ENCODE data around the gene SYT2. TPM values are rescaled to one million over a fixed set of nuclear protein-coding genes. Genes with fewer than 3 reads are reported as not detected.
"Not testable (repeated sequence)": the region's sequence is repeated elsewhere in the genome, so short reads cannot be mapped to it uniquely, and the experiment has no call there.

SYT2 gene
- total RNA-seq, 1 experiment from 2014 or later: not detected

GRCh38 chr1:202625416-202626360 is 84.6 kb downstream of the SYT2 start:
- H3K36me3 ChIP-seq: no peaks in the 10 kb centered on the region
- H3K4me3 ChIP-seq: no peak overlapping the region
- H3K27ac ChIP-seq: no peak overlapping the region
- peak; percentile 44 to 85 for DNase-seq (ENCODE audit: low read depth in 1 of 2, low spot score in 2 of 2)
- no peaks in the 10 kb centered on the region for H3K9me3 ChIP-seq (replicated peaks)
- H3K4me1 ChIP-seq (replicated peaks): peaks cover 14% of the 10 kb centered on the region
- H3K27me3 ChIP-seq (replicated peaks): no peaks in the 10 kb centered on the region

GRCh38 chr1:202624781-202625108 is 85.5 kb downstream of the SYT2 start:
- no peak overlapping the region for H3K4me3 ChIP-seq
- H3K27ac ChIP-seq: no peak overlapping the region
- H3K36me3 ChIP-seq: no peaks in the 10 kb centered on the region
- no peaks in the 10 kb centered on the region for H3K9me3 ChIP-seq (replicated peaks)
- H3K27me3 ChIP-seq (replicated peaks): no peaks in the 10 kb centered on the region
- no peak for DNase-seq (ENCODE audit: low read depth in 1 of 2, low spot score in 2 of 2)
- H3K4me1 ChIP-seq (replicated peaks): peaks cover 14% of the 10 kb centered on the region

- peaks cover 14% of the 10 kb centered on the region for H3K4me1 ChIP-seq (replicated peaks)
- DNase-seq (ENCODE audit: low read depth in 1 of 2, low spot score in 2 of 2): no peak
- H3K27me3 ChIP-seq (replicated peaks): no peaks in the 10 kb centered on the region
- no peak overlapping the region for H3K4me3 ChIP-seq
- H3K36me3 ChIP-seq: no peaks in the 10 kb centered on the region
- H3K9me3 ChIP-seq (replicated peaks): no peaks in the 10 kb centered on the region
- H3K27ac ChIP-seq: no peak overlapping the region
Measured at GRCh38 chr1:202624088-202624780, 86.0 kb downstream of the SYT2 start.

GRCh38 chr1:202623476-202623875 is 86.8 kb downstream of the SYT2 start:
- Histone ChIP-seq H3K27ac (peak overlapping the region; percentile 50), H3K4me1 (replicated peaks) (peaks cover 22% of the 10 kb centered on the region)
- H3K9me3 ChIP-seq (replicated peaks); H3K27me3 ChIP-seq (replicated peaks); H3K36me3 ChIP-seq; H3K4me3 ChIP-seq: not testable (repeated sequence)
- peak in 1 of 2 experiments; percentile 15 for DNase-seq (ENCODE audit: low read depth in 1 of 2, low spot score in 2 of 2)

- Histone ChIP-seq H3K36me3 (no peaks in the 10 kb centered on the region), H3K4me3 (no peak overlapping the region), H3K27me3 (replicated peaks) (no peaks in the 10 kb centered on the region), H3K27ac (peak overlapping the region; percentile 50), H3K9me3 (replicated peaks) (no peaks in the 10 kb centered on the region), H3K4me1 (replicated peaks) (peaks cover 26% of the 10 kb centered on the region)
- DNase-seq (ENCODE audit: low read depth in 1 of 2, low spot score in 2 of 2): peak; percentile 51 to 69
Measured at GRCh38 chr1:202623075-202623474, 87.2 kb downstream of the SYT2 start.

GRCh38 chr1:202622388-202622787 is 87.9 kb downstream of the SYT2 start:
- DNase-seq (ENCODE audit: low read depth in 1 of 2, low spot score in 2 of 2): no peak
- no peaks in the 10 kb centered on the region for H3K27me3 ChIP-seq (replicated peaks)
- no peak overlapping the region for H3K4me3 ChIP-seq
- H3K36me3 ChIP-seq: no peaks in the 10 kb centered on the region
- H3K4me1 ChIP-seq (replicated peaks): peaks cover 31% of the 10 kb centered on the region
- H3K9me3 ChIP-seq (replicated peaks): no peaks in the 10 kb centered on the region
- H3K27ac ChIP-seq: no peak overlapping the region

- no peak overlapping the region for H3K27ac ChIP-seq
Measured at GRCh38 chr1:202621446-202621845, 88.8 kb downstream of the SYT2 start.

GRCh38 chr1:202620036-202620435 is 90.2 kb downstream of the SYT2 start:
- H3K27ac ChIP-seq; H3K9me3 ChIP-seq (replicated peaks); H3K27me3 ChIP-seq (replicated peaks); DNase-seq (ENCODE audit: low read depth in 1 of 2, low spot score in 2 of 2); H3K4me3 ChIP-seq; H3K36me3 ChIP-seq: not testable (repeated sequence)
- peaks cover 48% of the 10 kb centered on the region for H3K4me1 ChIP-seq (replicated peaks)

More at GRCh38 chr1:202621446-202621845, 88.8 kb downstream of the SYT2 start:
- H3K36me3 ChIP-seq: no peaks in the 10 kb centered on the region
- no peaks in the 10 kb centered on the region for H3K27me3 ChIP-seq (replicated peaks)
- no peaks in the 10 kb centered on the region for H3K9me3 ChIP-seq (replicated peaks)
- H3K4me3 ChIP-seq: no peak overlapping the region
- peaks cover 33% of the 10 kb centered on the region for H3K4me1 ChIP-seq (replicated peaks)
- no peak for DNase-seq (ENCODE audit: low read depth in 1 of 2, low spot score in 2 of 2)

GRCh38 chr1:202619505-202619904 is 90.7 kb downstream of the SYT2 start:
- Histone ChIP-seq H3K9me3 (replicated peaks) (no peaks in the 10 kb centered on the region), H3K4me1 (replicated peaks) (peaks cover 50% of the 10 kb centered on the region), H3K4me3 (no peak overlapping the region)

GRCh38 chr1:202619012-202619411 is 91.2 kb downstream of the SYT2 start:
- not testable (repeated sequence) for H3K27me3 ChIP-seq (replicated peaks); H3K9me3 ChIP-seq (replicated peaks); H3K36me3 ChIP-seq; DNase-seq (ENCODE audit: low read depth in 1 of 2, low spot score in 2 of 2); H3K4me3 ChIP-seq
- Histone ChIP-seq H3K27ac (peak overlapping the region; percentile 42), H3K4me1 (replicated peaks) (peaks cover 52% of the 10 kb centered on the region)

More at GRCh38 chr1:202619505-202619904, 90.7 kb downstream of the SYT2 start:
- no peak for DNase-seq (ENCODE audit: low read depth in 1 of 2, low spot score in 2 of 2)
- Histone ChIP-seq H3K27me3 (replicated peaks) (no peaks in the 10 kb centered on the region), H3K27ac (no peak overlapping the region), H3K36me3 (no peaks in the 10 kb centered on the region)

GRCh38 chr1:202616355-202616915 is 93.8 kb downstream of the SYT2 start:
- Histone ChIP-seq H3K27me3 (replicated peaks) (no peaks in the 10 kb centered on the region), H3K36me3 (no peaks in the 10 kb centered on the region), H3K4me3 (no peak overlapping the region), H3K27ac (peak overlapping the region; percentile 93), H3K9me3 (replicated peaks) (no peaks in the 10 kb centered on the region), H3K4me1 (replicated peaks) (peaks cover 45% of the 10 kb centered on the region)
- no peak for DNase-seq (ENCODE audit: low read depth in 1 of 2, low spot score in 2 of 2)

GRCh38 chr1:202615501-202616354 is 94.5 kb downstream of the SYT2 start:
- no peak overlapping the region for H3K4me3 ChIP-seq
- peaks cover 45% of the 10 kb centered on the region for H3K4me1 ChIP-seq (replicated peaks)
- peak; percentile 93 for DNase-seq (ENCODE audit: low read depth in 1 of 2, low spot score in 2 of 2)
- H3K9me3 ChIP-seq (replicated peaks): no peaks in the 10 kb centered on the region
- H3K27ac ChIP-seq: peak overlapping the region; percentile 93
- no peaks in the 10 kb centered on the region for H3K27me3 ChIP-seq (replicated peaks)
- no peaks in the 10 kb centered on the region for H3K36me3 ChIP-seq

- H3K36me3 ChIP-seq; H3K9me3 ChIP-seq (replicated peaks); H3K27me3 ChIP-seq (replicated peaks); DNase-seq (ENCODE audit: low read depth in 1 of 2, low spot score in 2 of 2); H3K4me3 ChIP-seq: not testable (repeated sequence)
- Histone ChIP-seq H3K4me1 (replicated peaks) (peaks cover 45% of the 10 kb centered on the region), H3K27ac (peak overlapping the region; percentile 93)
Measured at GRCh38 chr1:202615208-202615500, 95.1 kb downstream of the SYT2 start.
